ENCODE data around the gene COL6A2. TPM values are rescaled to one million over a fixed set of nuclear protein-coding genes. Genes with fewer than 3 reads are reported as not detected.

The COL6A2 gene
- total RNA-seq, 4 donors from 2014 or later = 88.9 to 150 (median 126) TPM

GRCh38 chr21:46119637-46120271 lies 21.8 kb downstream of the COL6A2 start:
- Histone ChIP-seq H3K4me3 (no peak overlapping the region), H3K27ac (no peak overlapping the region), H3K4me1 (peaks cover 6% of the 10 kb centered on the region), H3K9me3 (no peaks in the 10 kb centered on the region), H3K36me3 (peaks cover 84% of the 10 kb centered on the region), H3K27me3 (no peaks in the 10 kb centered on the region)
- TF ChIP-seq POLR2A (IDR thresholded peaks at IDR 0.05) (no peak), POLR2AphosphoS5 (IDR thresholded peaks at IDR 0.05) (no peak), EP300 (IDR thresholded peaks at IDR 0.05) (no peak), CTCF (IDR thresholded peaks at IDR 0.05) (no peak)
- WGBS = 86% methylated on average over 9 of the region's 14 CpGs
- peak; percentile 43 to 77 for DNase-seq (ENCODE audit: low spot score in 2 of 2)

GRCh38 chr21:46120301-46121285 lies 22.7 kb downstream of the COL6A2 start:
- H3K36me3 ChIP-seq = peaks cover 91% of the 10 kb centered on the region
- no peaks in the 10 kb centered on the region for H3K9me3 ChIP-seq
- no peak overlapping the region for H3K27ac ChIP-seq
- 88% methylated on average over 5 of the region's 26 CpGs for WGBS
- H3K4me3 ChIP-seq = no peak overlapping the region
- no peaks in the 10 kb centered on the region for H3K27me3 ChIP-seq
- DNase-seq (ENCODE audit: low spot score in 2 of 2) = peak; percentile 58 to 69
- TF ChIP-seq EP300 (IDR thresholded peaks at IDR 0.05) = no peak
- peaks cover 6% of the 10 kb centered on the region for H3K4me1 ChIP-seq

- H3K27ac ChIP-seq = no peak overlapping the region
- peaks cover 91% of the 10 kb centered on the region for H3K36me3 ChIP-seq
- H3K9me3 ChIP-seq = no peaks in the 10 kb centered on the region
- WGBS = 89% methylated on average over 13 of the region's 29 CpGs
- no peak overlapping the region for H3K4me3 ChIP-seq
- DNase-seq (ENCODE audit: low spot score in 2 of 2) = peak; percentile 64 to 77
- H3K4me1 ChIP-seq = peaks cover 2% of the 10 kb centered on the region
- TF ChIP-seq CTCF (IDR thresholded peaks at IDR 0.05) = no peak
- no peak for TF ChIP-seq EP300 (IDR thresholded peaks at IDR 0.05)
- TF ChIP-seq POLR2A (IDR thresholded peaks at IDR 0.05) = no peak
- TF ChIP-seq POLR2AphosphoS5 (IDR thresholded peaks at IDR 0.05) = no peak
- no peaks in the 10 kb centered on the region for H3K27me3 ChIP-seq
Measured at GRCh38 chr21:46121286-46122221, 23.6 kb downstream of the COL6A2 start.

- Histone ChIP-seq H3K4me3 (no peak overlapping the region), H3K9me3 (no peaks in the 10 kb centered on the region), H3K27ac (no peak overlapping the region), H3K36me3 (peaks cover 91% of the 10 kb centered on the region), H3K27me3 (no peaks in the 10 kb centered on the region), H3K4me1 (no peaks in the 10 kb centered on the region)
- 91% methylated on average over 11 of the region's 12 CpGs for WGBS
- DNase-seq (ENCODE audit: low spot score in 2 of 2) = peak in 1 of 2 donors; percentile 53
- TF ChIP-seq EP300 (IDR thresholded peaks at IDR 0.05) = no peak
- no peak for TF ChIP-seq POLR2A (IDR thresholded peaks at IDR 0.05)
- TF ChIP-seq POLR2AphosphoS5 (IDR thresholded peaks at IDR 0.05) = no peak
- TF ChIP-seq CTCF (IDR thresholded peaks at IDR 0.05) = no peak
Measured at GRCh38 chr21:46122237-46122671, 24.3 kb downstream of the COL6A2 start.

Data from suprapubic skin (tissue), 4 donors.